Chondrocyte (in vitro differentiated cells): Measurements from ENCODE around the gene ELOVL2. TPM values are rescaled to one million over a fixed set of nuclear protein-coding genes. Genes with fewer than 3 reads are reported as not detected.
A peak's percentile ranks its signal among the peaks of the same experiment; 100 is the strongest.

ENCODE experiments used
- DNase-seq: peaks from one replicate; pipeline ENCODE4 v3.0.0; 2021; ENCODE audit warnings: mixed read lengths, low spot score
- H3K27ac Mint-ChIP-seq: one replicate; pipeline ENCODE4 v1.8.0; 2021; ENCODE audit warnings: mild to moderate bottlenecking, moderate library complexity, mixed read lengths; ENCODE audit not compliant: unreplicated experiment
- H3K27me3 Mint-ChIP-seq: 2 replicates; pipeline ENCODE4 v1.8.0; 2021; ENCODE audit warnings: low read depth, mixed read lengths
- H3K36me3 Mint-ChIP-seq: 2 replicates; pipeline ENCODE4 v1.8.0; 2021; ENCODE audit warnings: low read depth, mixed read lengths
- H3K4me1 Mint-ChIP-seq: 2 replicates; pipeline ENCODE4 v1.8.0; 2021; ENCODE audit warnings: low read depth, mild to moderate bottlenecking, mixed read lengths
- H3K4me3 Mint-ChIP-seq: one replicate; pipeline ENCODE4 v1.8.0; 2021; ENCODE audit warnings: mild to moderate bottlenecking, moderate library complexity, mixed read lengths; ENCODE audit not compliant: unreplicated experiment
- H3K9me3 Mint-ChIP-seq: 2 replicates; pipeline ENCODE4 v1.8.0; 2021; ENCODE audit warnings: low read depth, mixed read lengths
- CTCF ChIP-seq: fragments of 200-600 bp; sonication (generic); IDR thresholded peaks from 2 replicates; pipeline ENCODE4 v1.5.0; 2021; ENCODE audit warnings: antibody characterized with exemption, mild to moderate bottlenecking, moderate library complexity
- total RNA-seq: library from RNA; stranded (reverse); gene quantifications from 3 replicates; pipeline ENCODE4 v1.2.1, GENCODE V29; 2021

Gene ELOVL2
- total RNA-seq, 1 donor from 2014 or later: 18.2 TPM

GRCh38 chr6:11023032-11023431 lies 21.1 kb downstream of the ELOVL2 start:
- H3K36me3 Mint-ChIP-seq: no peaks in the 10 kb centered on the region

GRCh38 chr6:11021714-11022113 lies 22.4 kb downstream of the ELOVL2 start:
- Mint-ChIP-seq H3K9me3 (no peaks in the 10 kb centered on the region), H3K27ac (no peak overlapping the region), H3K27me3 (no peaks in the 10 kb centered on the region), H3K36me3 (no peaks in the 10 kb centered on the region), H3K4me1 (peaks cover 58% of the 10 kb centered on the region), H3K4me3 (no peak overlapping the region)
- no peak for TF ChIP-seq CTCF
- no peak for DNase-seq

More at GRCh38 chr6:11023032-11023431, 21.1 kb downstream of the ELOVL2 start:
- Mint-ChIP-seq H3K4me1 (peaks cover 58% of the 10 kb centered on the region), H3K4me3 (no peak overlapping the region), H3K27me3 (no peaks in the 10 kb centered on the region), H3K27ac (peak overlapping the region; percentile 34), H3K9me3 (no peaks in the 10 kb centered on the region)
- TF ChIP-seq CTCF: no peak
- no peak for DNase-seq

GRCh38 chr6:11021003-11021402 lies 23.1 kb downstream of the ELOVL2 start:
- H3K36me3 Mint-ChIP-seq: no peaks in the 10 kb centered on the region
- DNase-seq: no peak
- H3K27ac Mint-ChIP-seq: peak overlapping the region; percentile 59
- H3K4me1 Mint-ChIP-seq: peaks cover 53% of the 10 kb centered on the region
- no peak overlapping the region for H3K4me3 Mint-ChIP-seq
- no peaks in the 10 kb centered on the region for H3K9me3 Mint-ChIP-seq
- TF ChIP-seq CTCF: no peak
- no peaks in the 10 kb centered on the region for H3K27me3 Mint-ChIP-seq

- TF ChIP-seq CTCF: no peak
- H3K27ac Mint-ChIP-seq: no peak overlapping the region
- H3K4me3 Mint-ChIP-seq: no peak overlapping the region
- no peaks in the 10 kb centered on the region for H3K36me3 Mint-ChIP-seq
- no peak for DNase-seq
- no peaks in the 10 kb centered on the region for H3K27me3 Mint-ChIP-seq
- no peaks in the 10 kb centered on the region for H3K9me3 Mint-ChIP-seq
- H3K4me1 Mint-ChIP-seq: peaks cover 33% of the 10 kb centered on the region
Measured at GRCh38 chr6:11018225-11018624, 25.9 kb downstream of the ELOVL2 start.

- Mint-ChIP-seq H3K4me3 (no peak overlapping the region), H3K4me1 (peaks cover 34% of the 10 kb centered on the region), H3K27me3 (no peaks in the 10 kb centered on the region), H3K27ac (no peak overlapping the region), H3K36me3 (no peaks in the 10 kb centered on the region), H3K9me3 (no peaks in the 10 kb centered on the region)
- no peak for TF ChIP-seq CTCF
- no peak for DNase-seq
Measured at GRCh38 chr6:11017090-11017489, 27.0 kb downstream of the ELOVL2 start.
